Erythroblast (primary cell): ENCODE data around the gene PDCD1LG2.

ENCODE experiments used
- GATA1 ChIP-seq: IDR thresholded peaks from 2 replicates; pipeline ENCODE4 v1.6.1; 2011; ENCODE audit warnings: low read depth, mild to moderate bottlenecking, control low read depth, low read length, moderate library complexity
- POLR2A ChIP-seq: IDR thresholded peaks from 2 replicates; pipeline ENCODE4 v1.6.1; 2011; ENCODE audit warnings: mild to moderate bottlenecking, low read length

DNA sequence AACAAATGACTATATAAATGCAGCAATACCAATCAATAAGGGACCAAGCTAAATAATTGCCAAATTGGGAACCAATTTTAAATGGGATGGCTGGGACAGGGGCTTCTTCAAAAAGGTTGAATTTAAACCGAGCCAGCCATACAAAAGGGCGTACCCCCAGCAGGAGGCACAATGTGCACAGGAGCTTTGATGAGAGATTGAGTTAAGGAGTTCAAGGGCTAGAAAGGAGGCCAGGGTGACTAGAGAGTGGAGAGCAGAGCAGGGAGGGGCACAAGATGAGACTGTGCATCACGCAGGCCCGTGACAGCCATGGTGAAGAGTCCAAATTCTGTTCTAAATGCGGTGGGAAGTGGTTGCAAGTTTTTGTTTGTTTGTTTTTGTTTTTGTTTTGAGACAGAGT, 23.3 kb upstream of the PDCD1LG2 start:
- no peak for TF ChIP-seq POLR2A
- TF ChIP-seq GATA1, result no peak
